NCI-H1436 (cell line): Measurements from ENCODE around the gene DGLUCY.
A peak's percentile ranks its signal among the peaks of the same experiment; 100 is the strongest.
"Not testable (repeated sequence)": the region's sequence is repeated elsewhere in the genome, so short reads cannot be mapped to it uniquely, and the experiment has no call there.

Experiments used
- DNase-seq: peaks from one replicate; lab custom pipeline; 2025; lab: John Stamatoyannopoulos, UW

The DGLUCY gene, protein sequence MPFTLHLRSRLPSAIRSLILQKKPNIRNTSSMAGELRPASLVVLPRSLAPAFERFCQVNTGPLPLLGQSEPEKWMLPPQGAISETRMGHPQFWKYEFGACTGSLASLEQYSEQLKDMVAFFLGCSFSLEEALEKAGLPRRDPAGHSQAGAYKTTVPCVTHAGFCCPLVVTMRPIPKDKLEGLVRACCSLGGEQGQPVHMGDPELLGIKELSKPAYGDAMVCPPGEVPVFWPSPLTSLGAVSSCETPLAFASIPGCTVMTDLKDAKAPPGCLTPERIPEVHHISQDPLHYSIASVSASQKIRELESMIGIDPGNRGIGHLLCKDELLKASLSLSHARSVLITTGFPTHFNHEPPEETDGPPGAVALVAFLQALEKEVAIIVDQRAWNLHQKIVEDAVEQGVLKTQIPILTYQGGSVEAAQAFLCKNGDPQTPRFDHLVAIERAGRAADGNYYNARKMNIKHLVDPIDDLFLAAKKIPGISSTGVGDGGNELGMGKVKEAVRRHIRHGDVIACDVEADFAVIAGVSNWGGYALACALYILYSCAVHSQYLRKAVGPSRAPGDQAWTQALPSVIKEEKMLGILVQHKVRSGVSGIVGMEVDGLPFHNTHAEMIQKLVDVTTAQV

DNA sequence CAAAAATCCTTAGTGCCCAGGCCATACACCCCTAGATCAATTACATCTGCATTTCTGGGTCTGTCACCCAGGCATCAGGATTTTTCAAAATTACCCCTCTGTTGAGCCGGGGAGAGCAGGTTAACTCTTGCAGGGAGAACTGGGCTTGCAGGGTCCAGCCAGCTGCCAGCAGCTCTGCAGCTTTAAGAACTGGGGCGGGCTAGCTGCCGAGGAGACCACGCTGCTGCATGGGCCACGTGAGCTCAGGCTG is at the start of gene DGLUCY:
Gene DGLUCY (plus strand): TSS at position 245 of the 250 bp plus-strand sequence. CDS start 46,222 bp downstream, outside the sequence.
- peak; percentile 60 for DNase-seq

DNA sequence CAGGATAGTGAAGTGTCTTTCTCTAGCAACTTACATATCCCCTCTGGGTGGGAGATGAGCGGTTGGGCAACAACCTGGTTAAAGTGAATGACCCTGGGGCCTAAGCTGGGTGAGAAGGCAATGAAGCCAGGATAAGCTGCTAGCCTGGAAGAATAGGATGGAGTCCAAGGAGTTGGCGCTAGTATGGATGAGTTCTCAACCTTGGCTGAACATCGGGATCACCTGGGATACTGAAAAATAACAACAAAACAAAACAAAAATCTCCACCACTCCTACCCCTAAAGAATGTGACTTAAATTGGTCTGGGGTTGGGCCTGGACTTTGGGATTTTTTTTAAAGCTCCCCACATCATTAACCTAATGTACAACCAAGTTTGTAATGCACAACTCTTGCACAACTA is 48.6 kb upstream of the DGLUCY start:
- no peak for DNase-seq

DNA sequence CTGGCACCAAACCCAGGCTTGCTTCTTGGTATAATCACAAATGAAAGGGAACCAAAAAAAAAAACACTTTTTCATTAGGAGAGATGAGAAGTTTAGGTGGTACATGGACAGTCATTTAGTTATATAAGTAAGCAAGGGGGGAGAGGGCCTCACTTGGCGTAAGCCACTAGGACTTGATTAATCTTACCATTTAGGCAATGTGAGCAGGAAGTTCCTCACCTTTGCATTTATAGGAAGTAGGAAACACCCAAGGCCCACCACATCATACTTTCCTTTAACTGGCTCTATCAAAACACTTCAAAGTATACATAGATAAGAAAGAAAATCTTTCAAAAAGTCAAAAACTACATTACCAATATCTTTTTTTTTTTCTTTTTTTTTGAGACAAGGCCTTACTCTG is 46.7 kb upstream of the DGLUCY start:
- no peak for DNase-seq

DNA sequence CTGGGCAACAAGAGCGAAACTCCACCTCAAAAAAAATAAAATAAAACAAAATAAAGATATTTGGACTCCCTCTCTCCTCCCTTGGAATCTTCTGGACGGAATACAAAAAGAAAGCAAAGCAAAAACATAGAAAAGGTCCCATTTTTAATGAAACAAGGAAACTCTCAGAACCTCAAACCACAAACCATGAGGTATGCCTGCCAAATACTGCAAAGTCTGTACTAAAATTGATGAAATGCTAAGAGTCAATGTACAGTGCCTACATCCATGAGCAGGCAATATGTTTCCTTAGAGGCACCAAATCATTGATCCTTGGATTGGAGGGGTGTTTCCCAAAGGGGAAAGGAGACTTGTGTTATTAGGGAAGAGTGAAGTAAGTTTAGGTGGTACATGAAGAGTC is 45.2 kb upstream of the DGLUCY start:
- no peak for DNase-seq

DNA sequence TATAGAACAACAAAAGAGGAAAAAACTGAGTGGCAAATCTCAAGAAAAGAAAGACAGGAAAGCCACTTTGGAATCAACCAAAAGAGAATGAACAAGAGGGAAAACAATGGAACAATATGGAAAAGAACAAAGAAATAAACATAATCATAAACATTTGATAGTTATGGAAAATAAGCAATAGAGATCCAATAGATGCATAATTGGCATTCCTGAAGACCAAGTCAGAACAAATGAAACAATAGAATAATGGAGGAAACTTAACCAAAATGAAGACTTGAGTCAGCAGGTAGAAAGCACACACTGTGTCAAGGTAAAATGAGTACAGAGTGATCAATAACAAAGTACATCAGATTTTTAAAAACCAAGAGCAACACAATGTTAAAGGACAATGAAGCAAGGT is 43.3 kb upstream of the DGLUCY start:
- no peak for DNase-seq

DNA sequence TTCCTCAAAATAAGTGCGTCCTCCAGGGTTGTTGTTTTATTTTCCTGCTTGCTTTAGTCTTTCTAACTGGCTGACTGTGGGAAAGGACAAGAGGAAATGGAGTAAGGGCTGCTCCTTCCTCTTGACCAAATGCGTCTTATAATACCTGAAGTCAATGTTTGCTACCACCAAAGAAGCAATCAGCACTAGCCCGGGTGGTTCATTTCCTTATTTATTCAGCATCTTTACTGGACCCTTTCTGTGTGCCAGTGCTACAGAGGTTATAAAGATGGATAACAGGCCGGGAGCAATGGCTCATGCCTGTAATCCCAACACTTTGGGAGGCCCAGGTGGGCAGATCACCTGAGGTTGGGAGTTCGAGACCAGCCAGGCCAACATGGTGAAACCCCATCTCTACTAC is 38.3 kb upstream of the DGLUCY start:
- DNase-seq, result no peak

DNA sequence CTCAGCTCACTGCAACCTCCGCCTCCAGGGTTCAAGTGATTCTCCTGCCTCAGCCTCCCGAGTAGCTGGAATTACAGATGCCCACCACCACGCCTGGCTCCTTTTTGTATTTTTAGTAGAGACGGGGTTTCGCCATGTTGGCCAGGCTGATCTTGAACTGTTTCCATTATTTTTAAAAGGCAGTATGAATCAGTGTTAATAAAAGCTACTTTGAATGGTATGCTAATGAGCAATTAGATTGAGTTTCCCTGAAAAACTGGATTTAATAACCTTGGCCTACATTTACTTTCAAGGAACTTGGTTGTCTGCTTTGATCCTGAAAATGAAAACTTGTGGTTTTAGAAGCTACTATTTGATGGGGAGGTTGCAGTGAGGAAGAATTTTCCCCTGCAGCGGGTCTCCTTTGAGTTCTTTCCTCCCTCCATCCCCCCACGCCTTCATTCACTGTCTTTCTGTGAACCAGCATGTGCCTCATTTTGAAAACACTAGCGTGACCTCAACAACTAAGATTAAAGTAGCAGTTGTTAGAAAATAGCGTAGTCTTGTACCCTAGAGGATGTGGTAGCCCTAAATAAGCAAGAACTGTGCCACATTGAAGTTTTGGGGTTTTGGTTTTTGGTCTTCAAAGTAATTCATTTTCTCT is 35.7 kb upstream of the DGLUCY start:
- DNase-seq, result no peak

DNA sequence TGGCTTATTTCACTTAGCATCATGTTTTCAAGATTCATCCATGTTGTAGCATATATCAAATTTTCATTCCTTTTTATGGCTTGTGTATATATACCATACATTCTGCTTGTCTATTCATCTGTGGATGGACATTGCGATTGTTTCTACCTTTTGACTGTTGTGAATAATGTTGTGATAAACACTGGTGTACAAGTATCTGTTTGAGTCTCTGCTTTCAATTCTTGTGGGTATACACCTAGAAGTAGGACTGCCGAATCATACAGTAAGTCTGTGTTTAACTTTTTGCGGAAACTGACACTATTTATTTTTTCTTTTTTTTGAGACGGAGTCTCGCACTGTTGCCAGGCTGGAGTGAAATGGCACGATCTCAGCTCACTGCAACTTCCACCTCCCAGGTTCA is 33.8 kb upstream of the DGLUCY start:
- DNase-seq, result no peak

DNA sequence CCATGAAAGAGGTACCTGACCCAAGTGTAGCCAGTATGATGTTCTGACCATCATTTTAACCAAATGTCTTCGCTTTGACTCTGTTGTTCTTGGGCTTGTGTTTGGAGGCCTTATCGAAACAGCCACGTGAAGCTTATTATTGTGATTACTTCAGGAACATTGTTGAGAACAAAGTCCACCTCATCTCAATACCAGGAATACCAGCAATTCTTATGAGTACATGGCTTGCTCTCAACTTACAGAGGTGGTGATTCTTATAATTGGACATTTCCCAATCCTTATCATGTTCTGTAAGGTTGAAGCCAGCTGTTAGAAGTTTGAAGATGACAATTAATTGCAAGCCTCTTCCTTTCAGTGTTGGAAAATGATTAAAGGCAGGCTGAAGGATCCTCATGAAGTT is 31.6 kb upstream of the DGLUCY start:
- DNase-seq, result no peak

DNA sequence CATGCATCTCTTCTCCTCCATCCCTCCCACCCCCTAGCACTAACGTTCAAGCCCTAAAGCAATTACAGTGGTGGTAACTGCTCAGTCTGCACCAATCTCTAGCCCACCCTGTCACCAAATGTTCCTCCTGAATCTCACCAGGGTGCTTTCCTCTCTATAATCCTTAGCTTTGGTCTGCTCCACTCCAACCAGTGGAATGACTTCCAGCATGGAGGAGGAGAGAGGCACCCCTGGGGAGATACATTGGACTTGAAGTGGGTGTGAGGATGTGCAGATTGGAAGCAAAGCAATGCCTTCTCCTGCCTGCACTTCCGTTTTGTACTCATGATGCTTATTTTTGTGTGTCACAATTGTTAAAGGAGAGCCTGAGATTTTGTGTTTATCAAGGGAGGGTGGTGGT is 29.4 kb upstream of the DGLUCY start:
- no peak for DNase-seq

DNA sequence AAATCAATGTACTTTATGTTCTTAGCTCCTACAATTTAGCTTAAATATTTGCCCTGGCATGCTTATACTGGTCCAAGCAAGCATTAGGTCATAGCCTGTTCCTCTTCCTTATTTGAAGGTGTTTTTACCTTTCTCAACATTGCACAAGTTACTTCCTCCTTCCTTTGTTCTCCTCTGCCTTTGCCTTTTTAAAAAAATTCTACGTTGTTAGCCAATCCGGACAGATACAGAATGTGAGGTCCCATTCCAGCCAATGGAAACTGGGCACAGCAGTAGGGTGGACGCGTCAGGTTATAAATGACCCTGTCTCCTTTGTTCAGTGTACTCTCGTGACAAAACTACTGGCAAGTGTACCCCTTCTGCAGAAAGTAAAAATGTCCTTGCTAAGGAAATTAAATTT is 26.4 kb upstream of the DGLUCY start:
- not testable (repeated sequence) for DNase-seq

DNA sequence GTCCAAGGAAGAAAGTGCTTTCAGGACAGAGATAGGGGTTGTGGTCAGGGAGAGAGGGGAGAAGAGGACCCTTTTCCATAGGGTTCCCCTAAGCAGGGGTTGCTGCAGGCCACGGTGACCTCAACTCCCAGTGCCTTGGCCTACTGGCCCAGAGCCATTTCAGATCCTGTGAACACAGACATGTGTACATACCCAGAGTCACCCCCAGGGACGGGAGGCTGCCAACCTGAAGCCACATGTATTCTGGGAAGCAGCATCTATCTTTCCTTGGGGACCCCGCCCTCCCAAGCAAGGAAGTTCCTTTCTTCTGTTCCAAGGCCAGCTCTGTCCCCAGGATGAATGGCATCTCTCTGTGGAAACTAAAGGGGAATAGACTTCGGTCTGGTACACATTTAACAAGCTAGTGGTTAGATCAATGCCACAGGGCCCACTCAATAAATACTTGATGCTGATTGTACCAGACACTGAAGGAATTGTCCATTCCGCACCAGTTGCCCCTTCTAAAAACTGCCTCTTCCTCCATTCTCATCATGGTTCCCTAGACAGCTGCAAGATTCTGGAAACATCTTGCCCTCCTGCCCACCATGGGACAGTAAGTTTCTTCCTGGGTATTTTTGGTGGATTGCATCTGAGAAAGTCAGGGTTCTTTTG is 25.2 kb upstream of the DGLUCY start:
- DNase-seq, result no peak

DNA sequence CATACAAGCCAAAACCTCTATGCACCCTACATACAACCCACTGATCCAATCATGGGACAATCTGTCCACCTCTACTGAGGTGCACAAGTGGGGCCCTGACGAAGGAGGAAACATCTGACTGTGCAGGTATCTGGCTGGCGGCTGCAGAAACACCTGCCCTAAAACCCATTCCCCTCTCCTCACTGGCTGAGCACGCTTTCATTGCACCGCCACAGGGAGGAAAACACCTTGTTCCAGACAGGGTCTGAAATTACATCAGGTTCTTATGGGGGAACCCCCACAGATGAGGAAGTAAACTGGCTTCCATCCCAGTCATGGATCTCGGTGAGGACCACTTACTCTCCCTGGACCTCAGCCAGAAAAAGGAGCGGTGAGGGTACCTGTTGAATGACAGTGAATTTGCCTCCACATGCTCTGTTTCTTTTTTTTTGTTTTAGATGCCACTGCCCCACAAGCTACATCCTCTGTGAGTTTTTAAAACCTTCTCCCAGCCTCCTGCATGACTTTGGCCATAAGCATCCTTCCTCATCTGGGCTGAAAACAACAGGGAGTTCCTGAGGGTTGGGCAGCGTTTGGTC is 23.8 kb upstream of the DGLUCY start:
- DNase-seq, result no peak

DNA sequence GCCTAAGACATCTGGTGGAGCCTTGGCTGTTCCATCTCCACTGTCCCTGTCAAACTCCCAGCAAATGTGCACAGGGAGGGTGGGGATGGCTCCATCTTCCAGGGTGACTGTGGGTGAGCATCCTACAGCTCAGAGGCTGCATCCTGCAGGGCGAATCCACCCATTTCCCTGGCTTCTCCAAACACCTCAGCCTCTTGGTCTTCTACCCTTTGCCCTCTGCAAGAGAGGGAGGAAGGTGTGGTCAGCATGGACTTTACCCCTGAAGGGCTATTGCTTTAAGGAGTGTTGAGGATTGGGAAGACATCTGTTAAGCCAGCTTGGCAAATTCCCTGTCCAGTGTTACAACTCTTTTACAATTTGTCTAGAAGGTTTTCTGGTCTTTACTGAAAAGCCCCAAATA is 23.1 kb upstream of the DGLUCY start:
- no peak for DNase-seq

DNA sequence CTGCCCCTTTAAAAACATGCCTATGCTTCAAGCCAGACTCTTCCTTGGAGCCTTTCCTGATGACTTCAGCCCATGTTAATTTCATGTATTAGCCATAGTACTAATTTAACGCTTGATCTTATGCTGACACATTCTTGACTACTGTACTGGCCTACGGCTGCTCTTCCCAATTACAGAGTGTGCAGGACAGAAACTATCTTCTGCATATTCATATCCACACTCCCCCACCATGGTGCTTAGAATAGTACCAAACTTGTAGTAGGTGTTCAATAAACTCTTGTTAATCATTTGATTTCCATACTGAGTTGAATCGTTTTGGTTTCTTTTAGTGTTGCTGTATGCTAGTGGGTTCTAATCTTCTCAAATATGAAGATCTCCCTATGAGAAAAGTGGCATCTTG is 21.8 kb upstream of the DGLUCY start:
- no peak for DNase-seq

DNA sequence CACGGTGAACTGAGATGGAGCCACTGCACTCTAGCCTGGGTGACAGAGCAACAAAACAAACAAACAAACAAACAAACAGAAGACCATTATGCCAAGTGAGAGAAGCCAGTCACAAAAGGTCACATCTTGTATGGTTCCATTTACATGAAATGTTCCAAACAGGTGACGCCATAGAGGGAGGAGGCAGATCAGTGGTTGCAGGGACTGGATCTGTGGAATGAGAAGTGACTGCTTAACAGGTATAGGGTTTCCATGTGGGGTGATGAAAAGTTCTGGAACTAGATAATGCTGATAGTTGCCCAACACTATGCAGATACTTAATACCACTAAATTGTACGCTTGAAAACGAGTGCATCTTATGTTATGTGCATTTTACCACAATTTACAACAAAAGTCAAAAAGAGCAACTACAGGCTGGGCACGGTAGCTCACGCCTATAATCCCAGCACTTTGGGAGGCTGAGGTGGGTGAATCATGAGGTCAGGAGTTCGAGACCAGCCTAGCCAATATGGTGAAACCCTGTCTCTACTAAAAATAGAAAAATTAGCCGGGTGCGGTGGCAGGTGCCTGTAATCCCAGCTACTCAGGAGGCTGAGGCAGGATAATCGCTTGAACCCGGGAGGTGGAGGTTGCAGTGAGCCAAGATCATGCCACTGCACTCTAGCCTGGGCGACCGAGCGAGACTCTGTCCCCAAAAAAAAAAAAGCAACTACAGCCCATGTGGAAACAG is 20.0 kb upstream of the DGLUCY start:
- DNase-seq, result not testable (repeated sequence)

DNA sequence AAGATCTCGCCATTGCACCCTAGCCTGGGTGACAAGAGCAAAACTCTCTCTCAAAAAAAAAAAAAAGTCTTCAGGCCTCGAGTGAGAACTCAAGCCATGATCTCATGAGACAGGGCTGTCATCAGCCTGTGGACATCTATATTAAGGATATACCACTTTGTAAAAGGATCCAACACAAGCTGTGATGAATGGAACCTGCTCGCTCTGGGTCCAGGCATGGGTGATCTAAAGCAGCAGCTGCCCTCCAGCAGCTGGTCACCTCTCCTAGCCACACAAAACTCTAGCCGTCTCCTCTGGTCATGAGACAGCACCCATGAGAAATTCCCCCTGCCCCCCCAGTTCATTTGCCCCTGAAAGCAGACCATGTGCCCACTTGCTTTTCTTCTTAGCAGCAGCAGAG is 19.1 kb upstream of the DGLUCY start:
- no peak for DNase-seq

DNA sequence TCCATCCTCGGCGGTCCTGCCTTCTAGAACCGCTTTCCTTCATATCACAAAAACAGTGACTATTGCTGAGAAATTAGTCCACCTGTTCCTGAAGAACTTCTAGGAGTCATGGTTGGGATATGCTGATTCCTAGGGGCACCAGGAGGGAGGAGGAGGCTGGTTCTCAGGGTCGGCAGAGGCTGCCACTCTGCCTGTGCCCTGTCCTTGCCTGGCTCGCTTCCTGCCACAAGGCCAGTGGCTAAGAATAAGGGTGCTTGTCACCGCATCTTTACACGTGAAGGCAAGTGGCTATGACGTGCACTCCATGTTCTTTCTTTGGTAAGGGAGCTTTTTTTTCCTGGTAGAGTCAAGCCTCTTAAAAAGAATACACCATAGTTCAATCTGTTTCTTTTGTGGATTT is 18.7 kb upstream of the DGLUCY start:
- no peak for DNase-seq

DNA sequence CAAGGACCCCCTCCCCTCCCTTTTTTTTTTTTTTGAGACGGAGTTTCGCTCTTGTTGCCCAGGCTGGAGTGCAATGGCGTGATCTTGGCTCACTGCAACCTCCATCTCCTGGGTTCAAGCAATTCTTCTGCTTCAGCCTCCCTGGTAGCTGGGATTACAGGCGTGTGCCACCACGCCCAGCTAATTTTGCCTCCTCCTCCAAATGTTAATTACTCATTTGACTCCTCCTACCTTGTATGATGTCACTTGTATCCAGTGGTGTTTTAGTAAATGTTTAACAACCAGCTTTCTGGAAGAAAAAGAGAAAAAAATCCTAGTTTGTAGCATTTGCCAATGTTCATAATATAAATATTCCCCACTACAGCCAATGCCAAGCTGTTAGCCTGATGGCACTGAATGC is 16.2 kb upstream of the DGLUCY start:
- not testable (repeated sequence) for DNase-seq

DNA sequence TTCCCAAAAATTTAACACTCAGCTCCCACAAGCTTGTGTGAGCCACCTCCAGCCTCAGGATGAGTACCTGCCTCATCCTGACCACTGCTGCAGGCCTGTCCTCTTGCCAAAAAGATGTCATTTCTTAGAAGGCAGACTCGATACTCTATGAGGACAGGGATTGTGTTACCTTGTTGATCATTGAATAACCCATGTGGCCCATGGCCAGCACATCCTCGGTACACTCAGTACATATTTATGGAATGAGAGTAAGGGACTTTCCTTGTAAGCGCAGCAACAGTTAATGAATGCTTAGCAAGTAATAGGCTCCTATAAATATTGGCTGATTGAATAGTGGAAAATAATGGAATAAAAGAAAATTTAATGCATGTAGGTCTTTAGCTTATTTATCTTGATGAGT is 15.3 kb upstream of the DGLUCY start:
- no peak for DNase-seq

DNA sequence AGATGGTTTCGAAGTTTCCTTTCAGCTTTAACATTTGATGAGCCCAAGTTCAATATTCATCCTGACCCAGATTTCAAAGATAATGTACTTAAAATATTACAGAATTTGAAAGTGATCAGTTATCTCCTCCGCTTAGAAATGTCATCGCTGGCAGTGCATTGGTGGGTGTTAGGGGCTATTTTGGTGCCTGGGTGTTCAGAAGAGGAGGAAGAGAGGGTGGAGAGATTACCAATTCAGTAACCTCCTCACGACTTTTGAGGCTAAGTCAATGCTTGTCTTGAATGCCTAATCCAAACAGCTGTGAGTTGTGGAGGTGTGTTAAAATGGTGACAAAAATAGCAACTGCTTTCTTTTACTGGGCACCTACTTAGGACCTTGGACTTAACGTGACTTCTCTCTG is 13.8 kb upstream of the DGLUCY start:
- no peak for DNase-seq

DNA sequence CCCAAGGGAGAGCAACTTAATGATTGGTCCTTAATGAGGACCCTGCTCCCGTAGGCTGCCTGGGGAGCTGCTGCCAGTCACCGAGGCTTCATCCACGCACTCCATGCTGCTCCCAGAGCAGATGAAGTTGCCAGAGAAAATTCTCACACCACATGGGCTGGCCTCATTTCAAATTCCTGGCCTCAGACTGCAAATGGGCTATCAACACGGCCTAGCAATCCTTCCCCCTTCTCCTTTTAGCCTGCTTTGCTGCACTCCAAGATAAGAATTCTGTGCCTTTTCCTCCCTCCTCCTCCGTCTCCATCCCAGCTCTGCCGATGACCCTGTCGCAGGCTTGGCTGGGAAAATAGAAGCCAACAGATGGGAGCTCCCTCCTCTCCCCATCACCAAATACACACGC is 10.8 kb upstream of the DGLUCY start:
- DNase-seq, result no peak
